ENCODE results near the gene FMC1. TPM values are rescaled to one million over a fixed set of nuclear protein-coding genes. Genes with fewer than 3 reads are reported as not detected.
A peak's percentile ranks its signal among the peaks of the same experiment; 100 is the strongest.

FMC1 gene
- total and polyA plus RNA-seq, 2 experiments from 2014 or later, result 10.9 to 129 TPM

DNA sequence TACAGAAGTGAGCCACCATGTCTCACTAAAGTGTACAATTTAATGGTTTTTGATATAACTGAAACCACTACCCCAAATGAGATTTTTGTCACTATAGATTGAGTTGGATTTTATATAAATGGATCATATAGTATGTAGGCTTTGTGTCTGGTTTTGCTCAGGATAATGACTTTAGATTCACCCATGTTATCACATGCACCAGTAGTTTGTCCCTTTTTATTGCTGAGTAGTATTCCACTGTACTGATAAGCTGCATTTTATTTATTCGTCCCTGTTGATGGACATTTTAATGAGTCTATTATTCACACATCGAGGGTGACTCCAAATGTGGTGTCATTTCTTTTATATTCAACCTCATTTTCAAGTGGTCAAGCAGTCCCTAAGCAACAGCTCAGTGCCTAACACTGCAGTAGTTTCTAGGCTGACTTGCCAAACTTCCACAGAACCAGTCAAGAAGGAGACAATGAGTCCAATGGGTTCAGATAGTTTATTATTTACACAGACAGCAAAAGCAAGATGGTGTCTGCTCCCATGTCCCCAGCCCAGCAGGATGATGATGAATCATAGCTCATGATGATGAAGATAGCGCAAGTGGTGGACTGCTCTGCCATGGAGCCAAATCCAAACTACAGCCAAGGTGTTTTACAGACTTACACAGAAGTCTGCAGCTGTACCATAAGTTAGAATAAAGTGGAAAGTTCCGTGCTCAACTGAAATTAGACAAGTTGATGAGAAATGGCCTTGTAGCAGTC is 6.6 kb upstream of the FMC1 start:
- no peaks in the 10 kb centered on the region for H3K4me1 ChIP-seq (ENCODE audit: low read depth)
- no peak overlapping the region for H3K4me3 ChIP-seq
- TF ChIP-seq, protein P1, sequence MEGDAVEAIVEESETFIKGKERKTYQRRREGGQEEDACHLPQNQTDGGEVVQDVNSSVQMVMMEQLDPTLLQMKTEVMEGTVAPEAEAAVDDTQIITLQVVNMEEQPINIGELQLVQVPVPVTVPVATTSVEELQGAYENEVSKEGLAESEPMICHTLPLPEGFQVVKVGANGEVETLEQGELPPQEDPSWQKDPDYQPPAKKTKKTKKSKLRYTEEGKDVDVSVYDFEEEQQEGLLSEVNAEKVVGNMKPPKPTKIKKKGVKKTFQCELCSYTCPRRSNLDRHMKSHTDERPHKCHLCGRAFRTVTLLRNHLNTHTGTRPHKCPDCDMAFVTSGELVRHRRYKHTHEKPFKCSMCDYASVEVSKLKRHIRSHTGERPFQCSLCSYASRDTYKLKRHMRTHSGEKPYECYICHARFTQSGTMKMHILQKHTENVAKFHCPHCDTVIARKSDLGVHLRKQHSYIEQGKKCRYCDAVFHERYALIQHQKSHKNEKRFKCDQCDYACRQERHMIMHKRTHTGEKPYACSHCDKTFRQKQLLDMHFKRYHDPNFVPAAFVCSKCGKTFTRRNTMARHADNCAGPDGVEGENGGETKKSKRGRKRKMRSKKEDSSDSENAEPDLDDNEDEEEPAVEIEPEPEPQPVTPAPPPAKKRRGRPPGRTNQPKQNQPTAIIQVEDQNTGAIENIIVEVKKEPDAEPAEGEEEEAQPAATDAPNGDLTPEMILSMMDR (IDR thresholded peaks at IDR 0.05; ENCODE audit: low read depth, low read length), result no peak
- H3K27ac ChIP-seq, result no peak overlapping the region
- no peak for DNase-seq (ENCODE audit: low read depth in 1 of 2, low spot score in 1 of 2)
- H3K36me3 ChIP-seq, result no peaks in the 10 kb centered on the region
- H3K9me3 ChIP-seq (ENCODE audit: low read depth), result no peaks in the 10 kb centered on the region
- no peaks in the 10 kb centered on the region for H3K27me3 ChIP-seq

DNA sequence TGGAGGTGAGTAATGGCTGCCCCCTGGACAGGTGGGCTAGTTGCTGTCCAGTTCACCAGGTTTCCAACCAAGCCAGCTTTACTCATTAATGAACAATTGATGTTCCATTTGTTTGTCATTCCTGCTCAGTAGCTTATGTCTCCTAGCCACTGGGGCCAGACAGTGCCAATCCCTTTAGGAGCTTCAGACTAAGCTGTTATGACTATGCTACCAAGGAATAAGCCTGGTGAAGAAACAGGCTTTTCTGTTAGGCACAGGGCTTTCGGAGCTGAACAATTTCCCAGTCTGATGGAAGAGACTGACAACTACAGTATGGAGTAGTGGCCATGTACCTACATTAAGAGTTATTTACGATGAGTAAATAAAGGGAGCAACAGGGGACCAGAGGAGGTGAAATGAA is 2.1 kb upstream of the FMC1 start:
- Histone ChIP-seq H3K36me3 (no peaks in the 10 kb centered on the region), H3K27ac (no peak overlapping the region), H3K4me3 (no peak overlapping the region), H3K4me1 (ENCODE audit: low read depth) (no peaks in the 10 kb centered on the region), H3K27me3 (no peaks in the 10 kb centered on the region), H3K9me3 (ENCODE audit: low read depth) (no peaks in the 10 kb centered on the region)
- TF ChIP-seq, protein P1 (IDR thresholded peaks at IDR 0.05; ENCODE audit: low read depth, low read length), result no peak
- no peak for DNase-seq (ENCODE audit: low read depth in 1 of 2, low spot score in 1 of 2)

DNA sequence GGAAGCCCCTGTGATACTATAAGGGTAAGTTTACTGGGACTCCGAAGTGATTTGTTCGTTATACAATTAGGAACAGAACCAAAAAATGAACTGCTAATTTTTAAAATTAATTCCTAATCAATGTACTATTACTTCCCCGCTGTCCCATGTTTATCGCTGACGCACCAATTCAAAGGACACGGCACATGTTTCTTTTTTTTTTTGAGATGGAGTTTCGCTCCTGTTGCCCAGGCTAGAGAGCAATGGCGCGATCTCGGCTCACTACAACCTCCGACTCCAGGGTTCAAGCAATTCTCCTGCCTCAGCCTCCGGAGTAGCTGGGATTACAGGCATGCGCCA is 1.5 kb upstream of the FMC1 start:
- no peaks in the 10 kb centered on the region for H3K27me3 ChIP-seq
- peak overlapping the region; percentile 99 for H3K27ac ChIP-seq
- peak overlapping the region; percentile 89 for H3K4me3 ChIP-seq
- TF ChIP-seq, protein P1 (IDR thresholded peaks at IDR 0.05; ENCODE audit: low read depth, low read length), result no peak
- H3K36me3 ChIP-seq, result no peaks in the 10 kb centered on the region
- H3K4me1 ChIP-seq (ENCODE audit: low read depth), result no peaks in the 10 kb centered on the region
- DNase-seq (ENCODE audit: low read depth in 1 of 2, low spot score in 1 of 2), result no peak
- H3K9me3 ChIP-seq (ENCODE audit: low read depth), result no peaks in the 10 kb centered on the region

DNA sequence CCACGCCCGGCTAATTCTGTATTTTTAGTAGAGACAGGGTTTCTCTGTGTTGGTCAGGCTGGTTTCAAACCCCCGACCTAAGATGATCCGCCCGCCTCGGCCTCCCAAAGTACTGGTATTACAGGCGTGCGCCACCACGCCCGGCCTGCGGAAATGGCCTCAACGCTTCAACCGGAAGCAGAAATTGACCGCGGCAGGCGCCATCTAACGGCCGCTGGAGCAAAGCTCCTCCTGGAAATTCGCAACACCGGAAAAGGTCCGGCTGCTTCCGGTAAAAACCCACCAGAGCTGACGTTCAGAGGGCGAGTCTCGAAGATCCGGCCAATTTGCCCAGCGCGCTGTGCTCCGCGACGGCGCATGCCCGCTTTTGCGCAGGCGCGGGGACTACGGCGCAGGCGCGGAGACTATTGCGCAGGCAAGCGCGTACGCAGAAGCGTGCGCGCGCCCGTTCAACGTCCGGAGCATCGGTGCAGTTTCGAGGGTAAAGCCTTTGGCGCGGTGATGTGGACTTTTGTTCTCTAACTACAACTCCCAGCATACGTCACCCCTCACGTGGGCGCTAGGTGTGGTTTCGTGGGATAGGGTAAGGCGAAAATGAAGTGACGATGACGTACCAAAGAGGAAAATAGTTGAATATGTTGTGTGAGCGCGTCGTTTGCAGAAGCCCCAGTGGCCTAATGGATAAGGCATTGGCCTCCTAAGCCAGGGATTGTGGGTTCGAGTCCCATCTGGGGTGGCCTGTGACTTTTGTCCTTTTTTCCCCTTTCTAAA is 915 bp upstream of the FMC1 start:
- Histone ChIP-seq H3K27me3 (no peaks in the 10 kb centered on the region), H3K36me3 (peaks cover under 1% of the 10 kb centered on the region), H3K9me3 (ENCODE audit: low read depth) (no peaks in the 10 kb centered on the region), H3K4me1 (ENCODE audit: low read depth) (no peaks in the 10 kb centered on the region), H3K4me3 (peak overlapping the region; percentile 89), H3K27ac (peak overlapping the region; percentile 99)
- TF ChIP-seq, protein P1 (IDR thresholded peaks at IDR 0.05; ENCODE audit: low read depth, low read length), result peak; percentile 84
- DNase-seq (ENCODE audit: low read depth in 1 of 2, low spot score in 1 of 2), result peak; percentile 99 to 100

DNA sequence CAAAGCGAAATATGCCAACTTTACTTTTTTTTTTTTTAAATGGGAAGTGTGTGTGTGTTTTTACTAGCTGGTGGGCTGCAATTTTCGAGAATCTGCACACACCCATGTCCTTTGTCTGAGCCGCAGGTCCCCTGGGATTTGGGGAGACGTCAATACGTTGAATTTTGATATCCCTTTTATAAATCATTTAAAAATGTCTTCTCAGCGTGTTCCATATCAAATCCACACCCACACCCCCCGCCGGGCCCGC is 404 bp upstream of the FMC1 start:
- no peaks in the 10 kb centered on the region for H3K27me3 ChIP-seq

More for the DNA sequence above, 404 bp upstream of the FMC1 start:
- Histone ChIP-seq H3K4me1 (ENCODE audit: low read depth) (no peaks in the 10 kb centered on the region), H3K27ac (peak overlapping the region; percentile 99), H3K36me3 (peaks cover 4% of the 10 kb centered on the region), H3K9me3 (ENCODE audit: low read depth) (no peaks in the 10 kb centered on the region), H3K4me3 (peak overlapping the region; percentile 89)
- TF ChIP-seq, protein P1 (IDR thresholded peaks at IDR 0.05; ENCODE audit: low read depth, low read length), result no peak
- no peak for DNase-seq (ENCODE audit: low read depth in 1 of 2, low spot score in 1 of 2)

All from cardiac muscle cell (in vitro differentiated cells and primary cell).